HL-60 (cell line): ENCODE data around the gene USF1.

ENCODE experiments used
- DNase-seq, 2 experiments: peaks; one replicate each; pipeline ENCODE4 v3.0.0-alpha.2; 2010 to 2020; ENCODE audit warnings: low read depth in 1 of 2, low spot score in 1 of 2
- H3K27ac ChIP-seq: fragments of 250-450 bp; sonication (Bioruptor Pico); replicated peaks from 2 replicates; pipeline ENCODE4 v1.5.1; 2020; ENCODE audit warnings: mild to moderate bottlenecking, moderate library complexity
- H3K27me3 ChIP-seq: fragments of 250-450 bp; sonication (Bioruptor Pico); 2 replicates; pipeline ENCODE4 v1.5.1; 2021; ENCODE audit warnings: mild to moderate bottlenecking, moderate library complexity; ENCODE audit not compliant: insufficient read depth, poor library complexity, severe bottlenecking
- H3K4me3 ChIP-seq: replicated peaks from 2 replicates; pipeline ENCODE4 v1.5.1; 2011; ENCODE audit warnings: mild to moderate bottlenecking, control low read depth, low read length; ENCODE audit not compliant: insufficient read depth
- GABPA ChIP-seq: IDR thresholded peaks from 2 replicates; pipeline ENCODE4 v1.6.1; 2012; ENCODE audit warnings: low read depth
- POLR2AphosphoS5 ChIP-seq: IDR thresholded peaks from 2 replicates; pipeline ENCODE4 v1.6.1; 2012; ENCODE audit warnings: low read depth
- REST ChIP-seq: IDR thresholded peaks from 2 replicates; pipeline ENCODE4 v1.6.1; 2012; ENCODE audit warnings: low read depth; ENCODE audit not compliant: insufficient replicate concordance
- SPI1 ChIP-seq: IDR thresholded peaks from 2 replicates; pipeline ENCODE4 v1.6.1; 2012; ENCODE audit warnings: low read depth, mild to moderate bottlenecking, borderline replicate concordance
- TF ChIP-seq, protein P1 (sequence below): IDR thresholded peaks from one replicate; pipeline ENCODE4 v1.5.1; 2011; ENCODE audit warnings: low read length, control low read depth, inconsistent platforms; ENCODE audit not compliant: insufficient read depth

The USF1 gene

GRCh38 chr1:161092621-161093028 is 46.8 kb upstream of the USF1 start:
- Histone ChIP-seq H3K4me3 (no peak overlapping the region), H3K27me3 (no peaks in the 10 kb centered on the region), H3K27ac (no peak overlapping the region)
- no peak for DNase-seq
- TF ChIP-seq SPI1 (no peak), POLR2AphosphoS5 (no peak), GABPA (no peak), REST (no peak)
- TF ChIP-seq, protein P1, sequence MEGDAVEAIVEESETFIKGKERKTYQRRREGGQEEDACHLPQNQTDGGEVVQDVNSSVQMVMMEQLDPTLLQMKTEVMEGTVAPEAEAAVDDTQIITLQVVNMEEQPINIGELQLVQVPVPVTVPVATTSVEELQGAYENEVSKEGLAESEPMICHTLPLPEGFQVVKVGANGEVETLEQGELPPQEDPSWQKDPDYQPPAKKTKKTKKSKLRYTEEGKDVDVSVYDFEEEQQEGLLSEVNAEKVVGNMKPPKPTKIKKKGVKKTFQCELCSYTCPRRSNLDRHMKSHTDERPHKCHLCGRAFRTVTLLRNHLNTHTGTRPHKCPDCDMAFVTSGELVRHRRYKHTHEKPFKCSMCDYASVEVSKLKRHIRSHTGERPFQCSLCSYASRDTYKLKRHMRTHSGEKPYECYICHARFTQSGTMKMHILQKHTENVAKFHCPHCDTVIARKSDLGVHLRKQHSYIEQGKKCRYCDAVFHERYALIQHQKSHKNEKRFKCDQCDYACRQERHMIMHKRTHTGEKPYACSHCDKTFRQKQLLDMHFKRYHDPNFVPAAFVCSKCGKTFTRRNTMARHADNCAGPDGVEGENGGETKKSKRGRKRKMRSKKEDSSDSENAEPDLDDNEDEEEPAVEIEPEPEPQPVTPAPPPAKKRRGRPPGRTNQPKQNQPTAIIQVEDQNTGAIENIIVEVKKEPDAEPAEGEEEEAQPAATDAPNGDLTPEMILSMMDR, result no peak

- TF ChIP-seq, protein P1, result no peak
- TF ChIP-seq SPI1, result no peak
- TF ChIP-seq POLR2AphosphoS5, result no peak
- TF ChIP-seq REST, result no peak
- no peak for TF ChIP-seq GABPA
- Histone ChIP-seq H3K4me3 (no peak overlapping the region), H3K27me3 (no peaks in the 10 kb centered on the region), H3K27ac (no peak overlapping the region)
- DNase-seq, result no peak
Observed at GRCh38 chr1:161091796-161092507, 46.2 kb upstream of the USF1 start.

- DNase-seq, result no peak
- TF ChIP-seq REST, result no peak
- no peak for TF ChIP-seq SPI1
- Histone ChIP-seq H3K27me3 (no peaks in the 10 kb centered on the region), H3K27ac (no peak overlapping the region), H3K4me3 (no peak overlapping the region)
Observed at GRCh38 chr1:161091093-161091492, 45.3 kb upstream of the USF1 start.
